GM12865 (cell line): ENCODE data around the gene CYP1A1.
"Not testable (repeated sequence)": the region's sequence is repeated elsewhere in the genome, so short reads cannot be mapped to it uniquely, and the experiment has no call there.

Experiments
- DNase-seq: peaks from one replicate; pipeline ENCODE4 v3.0.0; 2010; ENCODE audit warnings: low read depth
- H3K4me3 ChIP-seq: 2 replicates; pipeline ENCODE4 v1.5.1; 2011; ENCODE audit warnings: mild to moderate bottlenecking, low read depth, low read length, control low read depth
- TF ChIP-seq, protein P1 (sequence below): IDR thresholded peaks from 2 replicates; pipeline ENCODE4 v1.5.1; 2011; ENCODE audit warnings: low read length, control low read depth, low read depth, inconsistent platforms; ENCODE audit not compliant: insufficient read depth; ENCODE audit errors: missing control alignments

Gene CYP1A1

DNA sequence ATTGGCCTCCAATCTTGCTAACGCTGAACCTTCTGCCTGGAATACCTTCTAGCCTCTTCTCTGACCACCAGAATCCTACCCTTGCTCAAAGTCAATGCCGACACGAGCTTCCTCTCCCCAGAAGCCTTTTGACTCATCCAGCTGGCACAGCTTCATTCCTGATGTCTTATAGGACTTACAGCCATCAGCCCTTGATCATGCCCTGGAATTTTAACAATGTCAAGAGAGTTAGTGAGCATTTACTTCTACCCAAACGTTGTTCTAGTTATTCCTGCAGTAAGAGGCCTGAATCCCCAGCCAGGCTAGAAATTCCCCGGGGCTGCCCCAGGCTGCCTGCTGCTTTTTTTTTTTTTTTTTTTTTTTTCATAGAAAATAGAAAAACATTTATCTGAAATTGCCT, 27.2 kb upstream of the CYP1A1 start:
- H3K4me3 ChIP-seq = no peak overlapping the region
- no peak for DNase-seq
- TF ChIP-seq, protein P1, sequence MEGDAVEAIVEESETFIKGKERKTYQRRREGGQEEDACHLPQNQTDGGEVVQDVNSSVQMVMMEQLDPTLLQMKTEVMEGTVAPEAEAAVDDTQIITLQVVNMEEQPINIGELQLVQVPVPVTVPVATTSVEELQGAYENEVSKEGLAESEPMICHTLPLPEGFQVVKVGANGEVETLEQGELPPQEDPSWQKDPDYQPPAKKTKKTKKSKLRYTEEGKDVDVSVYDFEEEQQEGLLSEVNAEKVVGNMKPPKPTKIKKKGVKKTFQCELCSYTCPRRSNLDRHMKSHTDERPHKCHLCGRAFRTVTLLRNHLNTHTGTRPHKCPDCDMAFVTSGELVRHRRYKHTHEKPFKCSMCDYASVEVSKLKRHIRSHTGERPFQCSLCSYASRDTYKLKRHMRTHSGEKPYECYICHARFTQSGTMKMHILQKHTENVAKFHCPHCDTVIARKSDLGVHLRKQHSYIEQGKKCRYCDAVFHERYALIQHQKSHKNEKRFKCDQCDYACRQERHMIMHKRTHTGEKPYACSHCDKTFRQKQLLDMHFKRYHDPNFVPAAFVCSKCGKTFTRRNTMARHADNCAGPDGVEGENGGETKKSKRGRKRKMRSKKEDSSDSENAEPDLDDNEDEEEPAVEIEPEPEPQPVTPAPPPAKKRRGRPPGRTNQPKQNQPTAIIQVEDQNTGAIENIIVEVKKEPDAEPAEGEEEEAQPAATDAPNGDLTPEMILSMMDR = no peak

DNA sequence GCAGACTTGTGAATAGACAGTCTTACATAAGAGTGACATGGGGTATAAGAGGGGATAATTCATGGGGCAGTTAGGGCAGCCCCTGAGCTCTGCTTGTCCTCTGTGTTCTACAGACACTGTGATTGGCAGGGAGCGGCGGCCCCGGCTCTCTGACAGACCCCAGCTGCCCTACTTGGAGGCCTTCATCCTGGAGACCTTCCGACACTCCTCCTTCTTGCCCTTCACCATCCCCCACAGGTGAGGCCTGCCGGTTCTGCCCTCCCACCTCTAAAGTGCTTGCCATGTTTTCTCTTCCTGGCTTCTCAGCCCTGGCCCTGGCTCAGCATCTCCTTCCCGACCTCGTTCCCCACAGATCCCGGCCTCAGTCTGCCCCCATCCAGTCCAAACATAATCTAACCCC, 26.7 kb upstream of the CYP1A1 start:
- TF ChIP-seq, protein P1 = no peak
- no peak overlapping the region for H3K4me3 ChIP-seq
- no peak for DNase-seq

DNA sequence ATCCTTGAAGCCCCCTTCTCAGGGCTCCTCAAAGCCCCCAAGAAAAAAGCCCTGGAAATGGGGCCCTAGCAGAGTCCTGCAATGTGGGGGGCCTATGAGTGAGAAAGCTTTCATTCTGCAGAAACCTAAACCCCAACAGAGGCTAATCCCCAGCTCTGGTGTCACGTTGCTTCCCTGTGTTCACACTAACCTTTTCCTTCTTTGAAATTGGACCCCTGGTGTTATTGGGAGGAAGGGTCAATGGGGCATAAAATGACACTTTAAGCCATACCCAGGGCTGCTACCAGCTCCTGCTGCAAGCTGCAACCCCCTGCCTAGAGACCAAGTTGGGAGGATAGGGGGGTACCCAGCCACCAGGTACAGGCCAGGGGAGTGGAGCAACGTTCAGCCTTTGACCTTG, 25.4 kb upstream of the CYP1A1 start:
- TF ChIP-seq, protein P1 = no peak
- no peak overlapping the region for H3K4me3 ChIP-seq
- DNase-seq = no peak

DNA sequence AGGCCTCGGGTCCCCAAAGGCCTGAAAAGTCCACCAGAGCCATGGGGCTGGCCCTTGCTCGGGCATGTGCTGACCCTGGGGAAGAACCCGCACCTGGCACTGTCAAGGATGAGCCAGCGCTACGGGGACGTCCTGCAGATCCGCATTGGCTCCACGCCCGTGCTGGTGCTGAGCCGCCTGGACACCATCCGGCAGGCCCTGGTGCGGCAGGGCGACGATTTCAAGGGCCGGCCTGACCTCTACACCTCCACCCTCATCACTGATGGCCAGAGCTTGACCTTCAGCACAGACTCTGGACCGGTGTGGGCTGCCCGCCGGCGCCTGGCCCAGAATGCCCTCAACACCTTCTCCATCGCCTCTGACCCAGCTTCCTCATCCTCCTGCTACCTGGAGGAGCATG, 24.5 kb upstream of the CYP1A1 start:
- TF ChIP-seq, protein P1 = no peak

DNA sequence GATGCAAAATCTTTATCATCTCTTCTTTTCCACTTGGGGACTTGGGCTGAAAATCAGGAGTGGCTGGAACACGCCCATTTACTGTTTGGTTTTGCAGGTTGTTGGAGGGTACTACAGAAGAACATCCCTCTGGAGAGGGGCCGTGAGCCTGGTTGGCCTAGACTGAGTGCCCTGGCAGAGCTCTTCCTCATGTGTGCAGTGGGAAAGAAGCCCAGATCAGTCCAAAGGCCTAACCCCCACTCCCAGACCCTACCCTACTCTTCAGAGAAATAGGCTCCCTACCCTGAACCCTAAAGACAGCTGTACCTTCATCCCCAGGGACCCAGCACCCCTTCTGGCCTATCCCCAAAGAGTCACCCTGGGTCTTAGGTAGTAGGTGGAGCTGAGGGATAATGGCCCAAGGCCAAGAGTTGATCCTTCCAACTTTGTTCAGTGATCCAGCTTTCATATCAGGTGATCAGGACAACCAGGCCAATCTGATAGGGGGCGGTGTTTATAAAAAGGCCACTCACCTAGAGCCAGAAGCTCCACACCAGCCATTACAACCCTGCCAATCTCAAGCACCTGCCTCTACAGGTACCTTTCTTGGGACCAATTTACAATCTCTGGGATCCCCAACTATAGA, 23.1 kb upstream of the CYP1A1 start, which contains the start of gene CYP1A2:
CYP1A2 (plus strand) TSS at position 524 of the 625 bp plus-strand sequence. CDS start 894 bp downstream, outside the sequence.
- no peak for DNase-seq
- TF ChIP-seq, protein P1 = no peak
- H3K4me3 ChIP-seq = no peak within 1 kb of the TSS

More for the DNA sequence above, 24.5 kb upstream of the CYP1A1 start:
- no peak for DNase-seq
- H3K4me3 ChIP-seq = no peak overlapping the region

DNA sequence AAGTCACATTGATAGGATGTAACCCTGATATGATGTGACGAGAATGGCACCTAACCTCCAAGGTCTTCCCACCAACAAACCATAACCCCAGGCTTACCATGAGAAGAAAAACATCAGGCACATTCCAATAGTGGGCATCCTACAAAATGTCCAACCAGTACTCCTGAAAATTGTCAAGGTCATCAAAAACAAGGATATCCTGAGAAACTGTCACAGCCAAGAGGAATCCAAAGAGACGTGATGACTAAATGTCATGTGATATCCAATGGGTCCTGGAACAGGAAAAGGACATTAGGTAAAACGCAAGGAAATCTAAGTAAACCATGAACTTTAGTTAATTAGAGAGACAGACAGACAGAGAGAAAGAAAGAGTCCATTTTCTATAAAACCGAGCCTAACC, 21.1 kb upstream of the CYP1A1 start:
- TF ChIP-seq, protein P1 = no peak
- no peak overlapping the region for H3K4me3 ChIP-seq
- no peak for DNase-seq

DNA sequence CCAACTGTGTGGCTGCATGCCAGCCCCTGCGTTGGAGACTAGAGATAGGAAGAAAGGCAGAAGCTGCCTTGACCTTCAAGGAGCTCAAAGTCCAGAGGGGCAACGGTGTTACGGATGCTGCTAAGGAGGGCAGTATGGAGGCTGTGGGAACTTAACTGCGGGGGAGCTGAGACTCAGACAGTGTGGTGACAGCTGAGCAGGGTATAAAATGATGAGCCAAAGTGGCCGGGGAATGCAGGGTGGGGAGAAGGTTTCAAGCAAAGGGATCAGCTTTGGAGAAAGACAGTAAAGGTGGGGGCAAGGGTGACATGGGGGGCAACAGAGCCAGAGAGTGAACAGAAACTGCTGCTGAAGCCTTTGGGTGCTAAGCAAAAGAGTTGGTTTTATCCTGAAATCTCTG, 17.1 kb upstream of the CYP1A1 start:
- H3K4me3 ChIP-seq = no peak overlapping the region
- TF ChIP-seq, protein P1 = no peak
- DNase-seq = no peak

DNA sequence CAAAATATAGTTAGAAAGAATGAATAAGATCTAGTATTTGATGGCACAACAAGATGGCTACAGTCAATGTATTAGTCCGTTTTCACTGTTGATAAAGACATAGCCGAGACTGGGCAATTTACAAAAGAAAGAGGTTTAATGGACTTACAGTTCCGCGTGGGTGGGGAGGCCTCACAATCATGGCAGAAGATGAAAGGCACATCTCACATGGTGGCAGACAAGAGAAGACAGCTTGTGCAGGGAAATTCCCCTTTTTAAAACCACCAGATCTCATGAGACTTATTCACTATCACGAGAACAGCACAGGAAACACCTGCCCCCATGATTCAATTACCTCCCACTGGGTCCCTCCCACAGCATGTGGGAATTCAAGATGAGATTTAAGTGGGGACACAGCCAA, 12.9 kb upstream of the CYP1A1 start:
- not testable (repeated sequence) for DNase-seq

More for the DNA sequence above, 12.9 kb upstream of the CYP1A1 start:
- H3K4me3 ChIP-seq = not testable (repeated sequence)
